Right lobe of liver (tissue), 4 donors: ENCODE measurements around the gene PITPNM3.

Experiments
- POLR2A ChIP-seq: fragments of 450-650 bp; IDR thresholded peaks from one replicate; pipeline ENCODE4 v1.6.1; 2017; ENCODE audit warnings: antibody characterized with exemption, mild to moderate bottlenecking
- TF ChIP-seq, protein P1 (sequence below), 4 donors: fragments of 200-600 bp in 3 of 4; fragments of 450-650 bp in 1 of 4; IDR thresholded peaks; one replicate each; pipeline versions ENCODE4 v1.5.1 to v1.8.0; 2016 to 2022; ENCODE audit warnings: antibody characterized with exemption in 4 of 4, mild to moderate bottlenecking in 2 of 4
- donor health status: DM: no; HTN: no; CAD: no.
- donor health status: DM: no; HTN: no; CAD: no.
- donor health status: DM: no; HTN: yes; CAD: no.

- TF ChIP-seq, protein P1, sequence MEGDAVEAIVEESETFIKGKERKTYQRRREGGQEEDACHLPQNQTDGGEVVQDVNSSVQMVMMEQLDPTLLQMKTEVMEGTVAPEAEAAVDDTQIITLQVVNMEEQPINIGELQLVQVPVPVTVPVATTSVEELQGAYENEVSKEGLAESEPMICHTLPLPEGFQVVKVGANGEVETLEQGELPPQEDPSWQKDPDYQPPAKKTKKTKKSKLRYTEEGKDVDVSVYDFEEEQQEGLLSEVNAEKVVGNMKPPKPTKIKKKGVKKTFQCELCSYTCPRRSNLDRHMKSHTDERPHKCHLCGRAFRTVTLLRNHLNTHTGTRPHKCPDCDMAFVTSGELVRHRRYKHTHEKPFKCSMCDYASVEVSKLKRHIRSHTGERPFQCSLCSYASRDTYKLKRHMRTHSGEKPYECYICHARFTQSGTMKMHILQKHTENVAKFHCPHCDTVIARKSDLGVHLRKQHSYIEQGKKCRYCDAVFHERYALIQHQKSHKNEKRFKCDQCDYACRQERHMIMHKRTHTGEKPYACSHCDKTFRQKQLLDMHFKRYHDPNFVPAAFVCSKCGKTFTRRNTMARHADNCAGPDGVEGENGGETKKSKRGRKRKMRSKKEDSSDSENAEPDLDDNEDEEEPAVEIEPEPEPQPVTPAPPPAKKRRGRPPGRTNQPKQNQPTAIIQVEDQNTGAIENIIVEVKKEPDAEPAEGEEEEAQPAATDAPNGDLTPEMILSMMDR (IDR thresholded peaks at IDR 0.05), result no peak
- no peak for TF ChIP-seq POLR2A
Observed at GRCh38 chr17:6482105-6482455, 74.3 kb downstream of the PITPNM3 start.
